ENCODE measurements around the gene FNDC3A. TPM values are rescaled to one million over a fixed set of nuclear protein-coding genes. Genes with fewer than 3 reads are reported as not detected.

The FNDC3A gene
- total RNA-seq, 1 experiment from 2014 or later: 49.3 TPM

DNA sequence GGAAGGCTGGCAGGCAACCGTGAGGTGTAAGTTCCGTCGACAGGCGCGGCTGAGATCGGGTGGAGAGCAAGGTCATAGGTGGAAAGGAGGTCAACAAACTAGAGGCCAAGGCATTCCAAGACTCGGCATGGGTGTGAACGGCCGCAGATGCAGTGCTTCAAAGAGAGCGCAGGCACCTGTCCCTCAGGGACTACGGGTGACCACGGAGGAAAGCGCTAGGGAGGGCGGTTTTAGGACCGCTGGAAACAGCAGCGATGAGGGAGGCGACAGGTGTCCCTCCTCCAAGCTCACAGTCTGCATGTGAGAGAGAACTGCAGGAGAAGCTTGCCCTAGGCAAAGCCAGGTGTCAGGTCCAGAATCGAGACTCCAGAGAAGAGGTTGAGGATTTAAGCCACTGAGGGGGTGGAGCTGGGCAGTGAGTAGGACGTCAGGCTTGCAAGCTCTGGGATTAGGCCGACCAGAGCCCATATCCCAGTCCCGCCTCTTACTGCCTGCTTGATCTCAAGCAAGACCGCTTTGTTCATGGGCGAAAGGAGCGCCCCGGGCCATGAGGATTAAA is 242.9 kb downstream of the FNDC3A start:
- Histone ChIP-seq H3K4me3 (ENCODE audit: low read depth, low read length, poor library complexity, severe bottlenecking) (no peak overlapping the region), H3K36me3 (ENCODE audit: insufficient read depth, low read length, poor library complexity, severe bottlenecking) (no peaks in the 10 kb centered on the region), H3K9me3 (ENCODE audit: low read depth, low read length, poor library complexity, severe bottlenecking) (no peaks in the 10 kb centered on the region), H3K27ac (ENCODE audit: low read depth, low read length, poor library complexity, severe bottlenecking) (no peak overlapping the region), H3K4me1 (ENCODE audit: insufficient read depth, low read length, poor library complexity, severe bottlenecking) (peaks cover 10% of the 10 kb centered on the region), H3K27me3 (replicated peaks; ENCODE audit: insufficient read depth, low read depth, low read length, poor library complexity) (peaks cover 43% of the 10 kb centered on the region)
- TF ChIP-seq, protein P1, sequence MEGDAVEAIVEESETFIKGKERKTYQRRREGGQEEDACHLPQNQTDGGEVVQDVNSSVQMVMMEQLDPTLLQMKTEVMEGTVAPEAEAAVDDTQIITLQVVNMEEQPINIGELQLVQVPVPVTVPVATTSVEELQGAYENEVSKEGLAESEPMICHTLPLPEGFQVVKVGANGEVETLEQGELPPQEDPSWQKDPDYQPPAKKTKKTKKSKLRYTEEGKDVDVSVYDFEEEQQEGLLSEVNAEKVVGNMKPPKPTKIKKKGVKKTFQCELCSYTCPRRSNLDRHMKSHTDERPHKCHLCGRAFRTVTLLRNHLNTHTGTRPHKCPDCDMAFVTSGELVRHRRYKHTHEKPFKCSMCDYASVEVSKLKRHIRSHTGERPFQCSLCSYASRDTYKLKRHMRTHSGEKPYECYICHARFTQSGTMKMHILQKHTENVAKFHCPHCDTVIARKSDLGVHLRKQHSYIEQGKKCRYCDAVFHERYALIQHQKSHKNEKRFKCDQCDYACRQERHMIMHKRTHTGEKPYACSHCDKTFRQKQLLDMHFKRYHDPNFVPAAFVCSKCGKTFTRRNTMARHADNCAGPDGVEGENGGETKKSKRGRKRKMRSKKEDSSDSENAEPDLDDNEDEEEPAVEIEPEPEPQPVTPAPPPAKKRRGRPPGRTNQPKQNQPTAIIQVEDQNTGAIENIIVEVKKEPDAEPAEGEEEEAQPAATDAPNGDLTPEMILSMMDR (conservative IDR thresholded peaks at IDR 0.05; ENCODE audit: low read depth, low read length): no peak
- no peak for TF ChIP-seq EZH2 (IDR thresholded peaks at IDR 0.05; ENCODE audit: borderline replicate concordance, low read depth, low read length, poor library complexity, severe bottlenecking)
- intact Hi-C loops (cut with micrococcal nuclease; ENCODE audit: unreplicated experiment): no loop called here
- DNase-seq (ENCODE audit: low spot score): no peak
- POLR2A ChIA-PET (ENCODE audit: low non-redundant PET): no interaction called here
- CTCF ChIA-PET: no interaction called here
- BruUV-seq (replicated peaks): no TSS peak

DNA sequence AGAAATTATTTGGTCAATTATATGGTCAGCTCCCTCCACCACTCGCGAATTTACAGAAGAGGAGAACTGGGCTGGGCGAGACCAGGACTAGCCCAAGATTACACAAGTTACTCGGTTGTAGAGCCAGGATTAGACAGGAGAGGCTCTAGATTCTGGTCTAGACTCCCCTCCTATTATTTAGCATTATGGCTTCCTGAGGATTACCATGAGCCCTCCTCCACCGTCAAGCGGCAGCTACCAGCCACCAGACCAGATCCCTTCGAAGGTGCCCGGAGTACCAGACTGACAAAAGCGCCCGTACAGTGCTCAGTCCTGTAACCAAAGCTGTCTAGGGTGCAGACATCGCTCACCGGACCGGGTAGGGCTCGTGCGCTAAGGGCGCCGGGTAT is 243.9 kb downstream of the FNDC3A start:
- intact Hi-C loops (cut with micrococcal nuclease; ENCODE audit: unreplicated experiment): no loop called here
- POLR2A ChIA-PET (ENCODE audit: low non-redundant PET): no interaction called here
- Histone ChIP-seq H3K9me3 (ENCODE audit: low read depth, low read length, poor library complexity, severe bottlenecking) (no peaks in the 10 kb centered on the region), H3K27ac (ENCODE audit: low read depth, low read length, poor library complexity, severe bottlenecking) (no peak overlapping the region), H3K4me1 (ENCODE audit: insufficient read depth, low read length, poor library complexity, severe bottlenecking) (peaks cover 8% of the 10 kb centered on the region), H3K27me3 (replicated peaks; ENCODE audit: insufficient read depth, low read depth, low read length, poor library complexity) (peaks cover 49% of the 10 kb centered on the region), H3K36me3 (ENCODE audit: insufficient read depth, low read length, poor library complexity, severe bottlenecking) (no peaks in the 10 kb centered on the region), H3K4me3 (ENCODE audit: low read depth, low read length, poor library complexity, severe bottlenecking) (peak overlapping the region; percentile 34)
- no peak for DNase-seq (ENCODE audit: low spot score)
- CTCF ChIA-PET: no interaction called here
- no TSS peak for BruUV-seq (replicated peaks)
- no peak for TF ChIP-seq EZH2 (IDR thresholded peaks at IDR 0.05; ENCODE audit: borderline replicate concordance, low read depth, low read length, poor library complexity, severe bottlenecking)
- TF ChIP-seq, protein P1 (conservative IDR thresholded peaks at IDR 0.05; ENCODE audit: low read depth, low read length): no peak

DNA sequence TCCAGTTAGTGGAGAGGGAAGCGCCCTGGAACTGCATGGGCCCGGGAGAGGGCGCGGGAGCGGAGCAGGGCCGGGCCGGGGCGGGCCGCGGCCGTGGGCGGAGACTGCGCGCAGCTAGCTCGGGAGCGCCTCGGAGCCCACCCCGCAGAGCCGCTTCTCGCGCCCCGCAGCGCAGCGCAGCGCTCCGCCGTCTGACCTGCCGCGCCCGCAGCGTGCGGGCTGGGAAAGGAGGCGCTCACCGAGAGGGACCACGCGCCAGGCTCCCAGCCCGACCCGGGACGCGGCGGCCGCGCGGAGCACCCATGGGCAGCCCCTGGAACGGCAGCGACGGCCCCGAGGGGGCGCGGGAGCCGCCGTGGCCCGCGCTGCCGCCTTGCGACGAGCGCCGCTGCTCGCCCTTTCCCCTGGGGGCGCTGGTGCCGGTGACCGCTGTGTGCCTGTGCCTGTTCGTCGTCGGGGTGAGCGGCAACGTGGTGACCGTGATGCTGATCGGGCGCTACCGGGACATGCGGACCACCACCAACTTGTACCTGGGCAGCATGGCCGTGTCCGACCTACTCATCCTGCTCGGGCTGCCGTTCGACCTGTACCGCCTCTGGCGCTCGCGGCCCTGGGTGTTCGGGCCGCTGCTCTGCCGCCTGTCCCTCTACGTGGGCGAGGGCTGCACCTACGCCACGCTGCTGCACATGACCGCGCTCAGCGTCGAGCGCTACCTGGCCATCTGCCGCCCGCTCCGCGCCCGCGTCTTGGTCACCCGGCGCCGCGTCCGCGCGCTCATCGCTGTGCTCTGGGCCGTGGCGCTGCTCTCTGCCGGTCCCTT is 244.5 kb downstream of the FNDC3A start, which contains the start of gene MLNR:
Gene MLNR, plus strand, starts transcription at position 303 of the 820 bp plus-strand sequence. Its CDS starts 0 bp downstream, at position 303.
- TF ChIP-seq, protein P1 (conservative IDR thresholded peaks at IDR 0.05; ENCODE audit: low read depth, low read length): 0 out of 2 replicates have a peak, but pooled peaks have one; percentile 31
- TF ChIP-seq EZH2 (IDR thresholded peaks at IDR 0.05; ENCODE audit: borderline replicate concordance, low read depth, low read length, poor library complexity, severe bottlenecking): no peak
- no TSS peak for BruUV-seq (replicated peaks)
- ChIA-PET POLR2A (ENCODE audit: low non-redundant PET) (no interaction called here), CTCF (no interaction called here)
- Histone ChIP-seq H3K27ac (ENCODE audit: low read depth, low read length, poor library complexity, severe bottlenecking) (no peak within 1 kb of the TSS), H3K36me3 (ENCODE audit: insufficient read depth, low read length, poor library complexity, severe bottlenecking) (no peaks in the 10 kb centered on the region), H3K9me3 (ENCODE audit: low read depth, low read length, poor library complexity, severe bottlenecking) (no peaks in the 10 kb centered on the region), H3K4me3 (ENCODE audit: low read depth, low read length, poor library complexity, severe bottlenecking) (peak within 1 kb of the TSS; percentile 34), H3K27me3 (replicated peaks; ENCODE audit: insufficient read depth, low read depth, low read length, poor library complexity) (peaks cover 54% of the 10 kb centered on the region), H3K4me1 (ENCODE audit: insufficient read depth, low read length, poor library complexity, severe bottlenecking) (peaks cover 2% of the 10 kb centered on the region)
- intact Hi-C loops (cut with micrococcal nuclease; ENCODE audit: unreplicated experiment): no loop called here
- peak; percentile 56 for DNase-seq (ENCODE audit: low spot score)
